Activated naive CD8-positive, alpha-beta T cell treated with anti-CD3 and anti-CD28 coated beads, Interleukin-2, amount 10 ng/mL, durations not matched to agents 7 days and 5 days (primary cell): Measurements from ENCODE around the gene RASL12. TPM values are rescaled to one million over a fixed set of nuclear protein-coding genes. Genes with fewer than 3 reads are reported as not detected.
A peak's percentile ranks its signal among the peaks of the same experiment; 100 is the strongest.
"Not testable (repeated sequence)": the region's sequence is repeated elsewhere in the genome, so short reads cannot be mapped to it uniquely, and the experiment has no call there.

ENCODE experiments used
- ATAC-seq: fragments of 150-1000 bp; cut with Tn5 transposase; one replicate; pipeline ENCODE4 v1.10.0; 2021; ENCODE audit warnings: low read depth, moderate library complexity
- POLR2A ChIA-PET: fragments of 350-600 bp; sonication (Branson Sonifier 250); formaldehyde crosslinking; loops from one replicate; lab custom pipeline; 2021; ENCODE audit warnings: antibody characterized with exemption; lab: Charles Lee
- DNase-seq: peaks from one replicate; pipeline ENCODE4 v3.0.0; 2021
- H3K27ac Mint-ChIP-seq: one replicate; pipeline ENCODE4 v1.8.0; 2022; ENCODE audit warnings: mild to moderate bottlenecking, mixed read lengths
- H3K27me3 Mint-ChIP-seq: one replicate; pipeline ENCODE4 v1.8.0; 2022; ENCODE audit warnings: mild to moderate bottlenecking, moderate library complexity, mixed read lengths
- H3K36me3 Mint-ChIP-seq: one replicate; pipeline ENCODE4 v1.8.0; 2021; ENCODE audit warnings: mild to moderate bottlenecking, mixed read lengths
- H3K4me1 Mint-ChIP-seq: one replicate; pipeline ENCODE4 v1.8.0; 2021; ENCODE audit warnings: mixed read lengths
- H3K4me3 Mint-ChIP-seq: one replicate; pipeline ENCODE4 v1.8.0; 2022; ENCODE audit warnings: mild to moderate bottlenecking, moderate library complexity, mixed read lengths
- H3K9me3 Mint-ChIP-seq: one replicate; pipeline ENCODE4 v1.8.0; 2021; ENCODE audit warnings: mixed read lengths
- total RNA-seq, 2 experiments: library from RNA; stranded (reverse); gene quantifications; one replicate each; pipeline ENCODE4 v1.2.3, GENCODE V29; 2021

RASL12 gene
- total RNA-seq, 2 experiments from 2014 or later, result not detected

GRCh38 chr15:65077291-65077980 lies 9.6 kb upstream of the RASL12 start:
- H3K27ac Mint-ChIP-seq, result no peak overlapping the region
- H3K4me3 Mint-ChIP-seq, result no peak overlapping the region
- ATAC-seq (no peak), DNase-seq (no peak)
- no peaks in the 10 kb centered on the region for H3K9me3 Mint-ChIP-seq
- peaks cover 16% of the 10 kb centered on the region for H3K4me1 Mint-ChIP-seq
- no peaks in the 10 kb centered on the region for H3K36me3 Mint-ChIP-seq
- H3K27me3 Mint-ChIP-seq, result peaks cover 33% of the 10 kb centered on the region
- POLR2A ChIA-PET, result interaction anchor here (1.1 kb wide), 1 partner anchor 8 kb away, joined by 3 read pairs; no protein-coding TSS in a partner anchor

- Mint-ChIP-seq H3K9me3 (no peaks in the 10 kb centered on the region), H3K4me1 (peaks cover 8% of the 10 kb centered on the region), H3K27me3 (peaks cover 31% of the 10 kb centered on the region), H3K4me3 (no peak within 1 kb of the TSS), H3K27ac (no peak within 1 kb of the TSS), H3K36me3 (no peaks in the 10 kb centered on the region)
- DNase-seq (no peak), ATAC-seq (no peak)
- POLR2A ChIA-PET, result no interaction called here
Measured at GRCh38 chr15:65076486-65077290, 8.9 kb upstream of the RASL12 start, which contains the start of gene KBTBD13. TSS of gene KBTBD13 (plus strand) at chr15:65076746. CDS start at chr15:65076816, 70 bp downstream.

- H3K4me1 Mint-ChIP-seq, POLR2A ChIA-PET, ATAC-seq, H3K36me3 Mint-ChIP-seq, H3K27ac Mint-ChIP-seq, DNase-seq, H3K4me3 Mint-ChIP-seq, H3K9me3 Mint-ChIP-seq: not testable (repeated sequence)
- H3K27me3 Mint-ChIP-seq, result peaks cover 25% of the 10 kb centered on the region
Measured at GRCh38 chr15:65075607-65076395, 8.0 kb upstream of the RASL12 start.

GRCh38 chr15:65074946-65075345 lies 7.2 kb upstream of the RASL12 start:
- not testable (repeated sequence) for ATAC-seq
- H3K27me3 Mint-ChIP-seq, result peaks cover 28% of the 10 kb centered on the region

GRCh38 chr15:65072617-65073016 lies 4.8 kb upstream of the RASL12 start:
- Mint-ChIP-seq H3K9me3 (no peaks in the 10 kb centered on the region), H3K36me3 (no peaks in the 10 kb centered on the region), H3K4me1 (peaks cover 3% of the 10 kb centered on the region), H3K4me3 (no peak overlapping the region), H3K27me3 (peaks cover 31% of the 10 kb centered on the region), H3K27ac (no peak overlapping the region)
- no peak for DNase-seq
- no peak for ATAC-seq
- POLR2A ChIA-PET, result no interaction called here

More at GRCh38 chr15:65074946-65075345, 7.2 kb upstream of the RASL12 start:
- H3K4me1 Mint-ChIP-seq, H3K27ac Mint-ChIP-seq, DNase-seq, H3K4me3 Mint-ChIP-seq, POLR2A ChIA-PET, H3K36me3 Mint-ChIP-seq, H3K9me3 Mint-ChIP-seq: not testable (repeated sequence)

GRCh38 chr15:65072027-65072426 lies 4.2 kb upstream of the RASL12 start:
- DNase-seq (no peak), ATAC-seq (no peak)
- Mint-ChIP-seq H3K36me3 (no peaks in the 10 kb centered on the region), H3K9me3 (no peaks in the 10 kb centered on the region), H3K27ac (no peak overlapping the region), H3K4me1 (peaks cover 5% of the 10 kb centered on the region), H3K4me3 (no peak overlapping the region), H3K27me3 (peaks cover 34% of the 10 kb centered on the region)
- POLR2A ChIA-PET, result no interaction called here

- Mint-ChIP-seq H3K9me3 (no peaks in the 10 kb centered on the region), H3K36me3 (no peaks in the 10 kb centered on the region), H3K27me3 (peaks cover 39% of the 10 kb centered on the region), H3K27ac (no peak overlapping the region), H3K4me3 (no peak overlapping the region), H3K4me1 (peaks cover 5% of the 10 kb centered on the region)
- no peak for ATAC-seq
- POLR2A ChIA-PET, result no interaction called here
- no peak for DNase-seq
Measured at GRCh38 chr15:65071381-65071811, 3.6 kb upstream of the RASL12 start.

- no peak overlapping the region for H3K27ac Mint-ChIP-seq
- H3K9me3 Mint-ChIP-seq, result no peaks in the 10 kb centered on the region
- no peak overlapping the region for H3K4me3 Mint-ChIP-seq
- no peak for DNase-seq
- no peak for ATAC-seq
- H3K36me3 Mint-ChIP-seq, result no peaks in the 10 kb centered on the region
- POLR2A ChIA-PET, result interaction anchor here (1.1 kb wide), 1 partner anchor 8 kb away, joined by 3 read pairs; no protein-coding TSS in a partner anchor
- peaks cover 50% of the 10 kb centered on the region for H3K27me3 Mint-ChIP-seq
- H3K4me1 Mint-ChIP-seq, result peaks cover 5% of the 10 kb centered on the region
Measured at GRCh38 chr15:65069779-65070546, 2.2 kb upstream of the RASL12 start.

- POLR2A ChIA-PET, result interaction anchor here (1.1 kb wide), 1 partner anchor 9 kb away, joined by 3 read pairs; no protein-coding TSS in a partner anchor
- DNase-seq (no peak), ATAC-seq (no peak)
- H3K27me3 Mint-ChIP-seq, result peaks cover 54% of the 10 kb centered on the region
- H3K4me1 Mint-ChIP-seq, result peaks cover 5% of the 10 kb centered on the region
- no peak overlapping the region for H3K4me3 Mint-ChIP-seq
- no peak overlapping the region for H3K27ac Mint-ChIP-seq
- no peaks in the 10 kb centered on the region for H3K36me3 Mint-ChIP-seq
- no peaks in the 10 kb centered on the region for H3K9me3 Mint-ChIP-seq
Measured at GRCh38 chr15:65069179-65069578, 1.4 kb upstream of the RASL12 start.

- POLR2A ChIA-PET, result no interaction called here
- Mint-ChIP-seq H3K36me3 (no peaks in the 10 kb centered on the region), H3K4me3 (peak overlapping the region; percentile 47), H3K27ac (no peak overlapping the region), H3K27me3 (peaks cover 54% of the 10 kb centered on the region), H3K4me1 (peaks cover 5% of the 10 kb centered on the region), H3K9me3 (no peaks in the 10 kb centered on the region)
- ATAC-seq, result no peak
- no peak for DNase-seq
Measured at GRCh38 chr15:65068403-65068788, 605 bp upstream of the RASL12 start.

GRCh38 chr15:65067317-65067644 lies 510 bp downstream of the RASL12 start:
- POLR2A ChIA-PET, result no interaction called here
- no peak for DNase-seq
- H3K4me1 Mint-ChIP-seq, result peaks cover 5% of the 10 kb centered on the region
- H3K27me3 Mint-ChIP-seq, result peaks cover 54% of the 10 kb centered on the region
- no peaks in the 10 kb centered on the region for H3K9me3 Mint-ChIP-seq
- ATAC-seq, result no peak
- H3K27ac Mint-ChIP-seq, result no peak overlapping the region
- peak overlapping the region; percentile 6 for H3K4me3 Mint-ChIP-seq
- no peaks in the 10 kb centered on the region for H3K36me3 Mint-ChIP-seq

GRCh38 chr15:65066635-65067316 lies 1.0 kb downstream of the RASL12 start:
- H3K4me1 Mint-ChIP-seq, result peaks cover 5% of the 10 kb centered on the region
- peak overlapping the region; percentile 6 for H3K4me3 Mint-ChIP-seq
- POLR2A ChIA-PET, result no interaction called here
- H3K27me3 Mint-ChIP-seq, result peaks cover 57% of the 10 kb centered on the region
- no peaks in the 10 kb centered on the region for H3K36me3 Mint-ChIP-seq
- no peaks in the 10 kb centered on the region for H3K9me3 Mint-ChIP-seq
- H3K27ac Mint-ChIP-seq, result no peak overlapping the region
- ATAC-seq (no peak), DNase-seq (no peak)
